GM18519 (cell line): ENCODE data around the gene GRK7.
"Not testable (repeated sequence)": the region's sequence is repeated elsewhere in the genome, so short reads cannot be mapped to it uniquely, and the experiment has no call there.

ENCODE experiments used
- ATAC-seq: cut with Tn5 transposase; IDR thresholded peaks from one replicate; pipeline ENCODE4 v1.9.1; 2021; ENCODE audit warnings: mild to moderate bottlenecking, moderate library complexity; ENCODE audit not compliant: unreplicated experiment, low FRiP score

GRK7 gene

GRCh38 chr3:141754032-141754431, 9.2 kb upstream of the GRK7 start:
- ATAC-seq = no peak

- ATAC-seq = not testable (repeated sequence)
These were observed 656 bp upstream of the GRK7 start for GRCh38 chr3:141762552-141762951.

DNA sequence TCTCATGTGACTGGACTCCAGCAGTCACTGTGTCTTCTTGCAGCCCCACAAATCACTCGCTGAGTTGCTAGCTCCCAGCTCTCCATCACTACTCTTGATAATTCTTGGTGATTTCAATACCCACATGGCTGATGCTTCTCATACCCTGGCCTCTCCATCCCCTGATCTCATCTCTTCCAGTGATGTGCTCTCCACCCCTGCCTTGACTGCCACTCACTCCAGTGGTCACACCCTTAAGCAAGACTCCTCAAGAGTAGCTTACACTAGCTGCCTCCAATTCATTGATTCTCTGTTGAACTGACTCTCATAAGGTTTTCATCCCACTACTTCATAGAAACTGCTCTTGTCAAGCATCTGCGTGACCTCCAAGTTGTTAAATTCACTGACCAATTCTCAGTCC, 837 bp downstream of the GRK7 start:
- ATAC-seq = no peak

GRCh38 chr3:141764465-141764864, 1.3 kb downstream of the GRK7 start:
- no peak for ATAC-seq

GRCh38 chr3:141764986-141765385, 1.8 kb downstream of the GRK7 start:
- ATAC-seq = no peak

DNA sequence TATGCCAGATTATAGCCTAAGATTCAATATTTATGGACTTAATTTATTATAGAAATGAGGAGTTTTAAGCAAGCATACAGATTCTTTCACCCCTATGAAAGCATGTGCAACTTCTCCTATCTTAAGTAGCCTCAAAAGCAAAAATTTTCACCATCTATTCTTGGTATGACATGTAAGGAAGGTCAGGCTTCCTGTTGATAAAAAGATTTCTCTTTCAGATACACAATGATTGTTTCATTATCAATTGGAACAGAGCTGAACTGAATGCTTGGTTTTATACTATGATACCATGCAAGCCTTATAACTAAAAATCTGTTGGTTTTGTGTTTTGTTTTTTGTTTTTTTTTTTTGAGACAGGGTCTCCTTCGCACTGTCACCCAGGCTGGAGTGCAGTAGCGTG, 3.9 kb downstream of the GRK7 start:
- no peak for ATAC-seq

DNA sequence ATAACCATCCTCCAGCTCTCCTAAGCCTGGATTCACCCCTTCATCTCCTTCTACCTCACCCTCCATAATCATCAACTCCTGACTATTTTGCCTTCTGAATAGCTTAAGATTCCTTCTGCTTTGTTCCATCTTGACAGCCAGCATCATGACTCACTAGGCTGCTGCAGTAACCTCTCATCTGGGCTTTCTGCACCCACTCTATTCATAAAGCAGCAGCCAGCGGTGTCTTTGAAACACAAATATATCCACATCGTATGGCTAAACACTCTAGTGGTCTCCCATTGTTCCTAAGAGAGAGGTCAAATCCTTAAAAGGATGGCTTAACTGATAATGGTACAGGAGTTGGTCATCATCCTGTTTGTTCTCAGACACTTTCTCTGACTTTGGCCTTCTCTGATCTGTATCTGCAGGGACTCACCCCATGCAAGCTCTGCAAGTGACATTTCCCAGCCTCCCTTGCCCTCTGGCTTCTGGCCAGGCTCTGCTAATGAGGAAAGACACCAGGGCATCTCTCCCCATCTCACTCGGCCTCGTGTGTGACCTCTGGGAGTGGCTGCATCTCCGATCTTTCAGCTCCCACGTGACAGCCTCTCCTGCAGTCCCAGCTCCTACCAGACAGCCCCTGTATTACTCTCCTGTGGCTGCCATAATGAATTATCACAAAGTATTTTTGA, 6.2 kb downstream of the GRK7 start:
- ATAC-seq = no peak

DNA sequence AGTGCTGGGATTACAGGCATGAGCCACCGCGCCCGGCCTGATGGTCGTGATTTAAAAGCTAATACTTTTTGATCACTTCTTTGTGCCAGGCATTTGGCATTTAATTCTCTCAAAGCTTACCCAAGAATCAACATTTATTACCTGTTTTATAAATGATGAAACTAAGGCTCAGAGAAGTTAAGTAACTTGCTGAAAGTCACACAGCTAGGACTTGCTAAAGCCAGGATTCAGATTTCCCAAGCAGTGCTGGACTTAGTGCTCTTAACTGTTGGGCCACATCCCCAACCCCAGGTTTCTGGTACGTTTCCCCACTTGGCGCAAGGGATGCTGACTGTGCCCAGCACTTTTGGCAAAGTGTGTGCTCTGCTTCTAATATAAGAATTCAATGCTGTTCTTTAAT, 10.5 kb downstream of the GRK7 start:
- no peak for ATAC-seq

- ATAC-seq = no peak
These were observed 13.2 kb downstream of the GRK7 start for GRCh38 chr3:141776376-141776775.

DNA sequence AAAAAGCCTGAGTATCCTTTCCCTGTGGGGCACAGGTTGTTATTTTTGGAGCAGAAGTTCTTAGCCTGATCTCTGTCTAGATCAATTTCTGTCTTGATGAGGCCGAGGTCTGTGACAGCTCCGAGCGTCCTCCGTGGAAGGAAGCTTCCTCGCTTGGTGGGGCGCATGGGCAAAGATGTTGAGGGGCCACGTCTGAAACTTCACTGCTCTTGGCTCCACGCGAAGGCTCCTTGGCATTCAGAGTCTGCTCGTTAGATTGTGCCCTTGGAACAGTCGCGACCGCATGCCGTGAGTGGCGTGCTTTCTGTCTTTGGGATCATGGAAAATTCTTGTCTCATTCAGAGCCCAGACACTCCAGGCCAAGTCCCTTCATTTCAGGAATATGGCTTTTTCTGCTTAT, 13.7 kb downstream of the GRK7 start:
- no peak for ATAC-seq

- ATAC-seq = no peak
These were observed 15.0 kb downstream of the GRK7 start for GRCh38 chr3:141777957-141778813.

- ATAC-seq = no peak
These were observed 16.5 kb downstream of the GRK7 start for GRCh38 chr3:141779667-141780066.

- no peak for ATAC-seq
These were observed 19.3 kb downstream of the GRK7 start for GRCh38 chr3:141782386-141782932.

DNA sequence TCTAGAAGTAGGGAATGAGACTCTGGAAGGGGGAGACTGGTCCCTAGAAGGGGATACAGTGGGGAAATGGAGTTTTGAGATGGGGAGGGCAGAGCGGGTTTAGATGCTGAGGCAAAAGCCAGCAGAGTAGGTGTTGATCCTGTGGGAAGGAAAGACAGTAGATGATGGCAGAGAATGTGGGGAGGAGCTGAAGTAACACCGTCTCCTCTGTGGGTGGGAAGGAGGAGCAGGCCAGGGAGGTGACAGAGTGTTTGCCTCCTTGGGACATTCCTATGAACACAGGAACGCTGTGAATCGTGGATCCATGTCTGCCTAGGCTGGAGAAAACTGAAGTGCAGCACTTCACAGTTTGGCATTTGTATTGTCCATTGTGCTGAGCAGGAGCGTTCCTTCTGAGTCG, 20.4 kb downstream of the GRK7 start:
- no peak for ATAC-seq

GRCh38 chr3:141784096-141784495, 20.9 kb downstream of the GRK7 start:
- ATAC-seq = no peak

DNA sequence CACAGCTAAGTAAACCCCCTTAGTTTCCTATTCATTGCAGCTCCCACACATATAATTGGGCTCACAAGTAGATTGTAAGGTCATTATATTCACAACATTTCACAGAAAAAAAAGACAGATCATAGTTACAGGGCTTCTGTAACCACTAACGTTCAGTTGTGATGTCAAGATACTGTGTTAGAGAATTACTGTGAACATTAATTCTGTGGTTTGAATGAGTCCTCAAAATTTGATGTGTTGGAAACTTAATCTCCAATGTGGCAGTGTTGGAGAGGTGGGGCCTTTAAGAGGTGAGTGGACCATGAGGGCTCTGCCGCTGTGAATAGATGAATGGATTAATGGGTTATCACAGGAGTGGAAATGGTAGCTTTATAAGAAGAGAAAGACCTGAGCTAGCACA, 21.3 kb downstream of the GRK7 start:
- no peak for ATAC-seq

GRCh38 chr3:141788149-141788548, 24.9 kb downstream of the GRK7 start:
- ATAC-seq = no peak

GRCh38 chr3:141788750-141789149, 25.5 kb downstream of the GRK7 start:
- not testable (repeated sequence) for ATAC-seq

DNA sequence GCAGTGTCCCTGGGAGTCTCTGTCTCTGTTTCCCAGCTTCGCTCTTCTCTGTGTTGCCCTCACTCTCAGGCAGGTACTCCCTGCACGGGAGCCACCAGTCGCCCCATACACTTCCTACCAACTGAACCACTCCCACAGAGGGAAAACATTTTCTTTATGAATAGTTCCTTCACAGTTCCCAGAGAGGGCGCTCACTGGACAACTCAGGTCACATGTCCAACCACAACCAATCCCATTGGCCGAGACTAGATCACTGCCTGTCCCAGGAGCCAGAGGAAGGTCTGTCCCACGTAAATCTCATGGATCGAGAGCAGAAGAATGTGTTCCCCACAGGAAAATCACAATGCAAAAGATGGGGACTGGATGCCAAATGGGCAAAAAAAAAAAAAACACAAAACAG, 26.1 kb downstream of the GRK7 start:
- no peak for ATAC-seq

DNA sequence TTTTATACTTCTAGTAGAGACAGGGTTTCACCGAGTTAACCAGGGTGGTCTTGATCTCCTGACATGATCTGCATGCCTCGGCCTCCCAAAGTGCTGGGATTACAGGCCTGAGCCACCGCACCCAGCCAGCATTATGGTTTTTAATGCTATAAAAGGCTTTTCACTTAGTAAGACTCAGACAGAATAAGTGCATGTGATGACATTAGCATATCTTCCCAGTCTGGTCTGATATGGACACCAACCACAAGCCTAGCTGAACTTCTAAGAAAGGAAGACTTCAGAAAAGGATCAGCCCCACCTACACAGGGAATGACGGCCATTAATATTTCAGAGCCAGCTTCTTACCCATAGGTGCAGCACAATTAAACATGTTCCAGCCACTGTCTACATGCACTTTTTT, 27.0 kb downstream of the GRK7 start:
- no peak for ATAC-seq

- ATAC-seq = no peak
These were observed 29.3 kb downstream of the GRK7 start for GRCh38 chr3:141792495-141792894.
